Renal cortex interstitium (tissue), 15 donors: ENCODE data around the gene IL13. TPM values are rescaled to one million over a fixed set of nuclear protein-coding genes. Genes with fewer than 3 reads are reported as not detected.
"Not testable (repeated sequence)": the region's sequence is repeated elsewhere in the genome, so short reads cannot be mapped to it uniquely, and the experiment has no call there.

Source experiments
- DNase-seq, 11 donors: peaks; one replicate each; pipeline ENCODE4 v3.0.0-alpha.2; 2013; ENCODE audit warnings: low read depth in 9 of 11, low spot score in 4 of 11; ENCODE audit errors: extremely low read depth in 1 of 11
- long read RNA-seq, 16 experiments: transcript quantifications; one replicate each; lab custom pipeline, GENCODE V29; 2026
- polyA plus RNA-seq, 3 donors: library from polyadenylated mRNA; unstranded; fragments of 120-200 nt; gene quantifications; one replicate each; pipeline ENCODE4 v1.2.1, GENCODE V29; 2013; ENCODE audit not compliant: insufficient read length in 3 of 3

Gene IL13
- polyA plus RNA-seq: not detected
- long read RNA-seq, donor 1: 0 reads
- long read RNA-seq, donor 2: 0 reads
- long read RNA-seq, donor 3: 0 reads
- long read RNA-seq, donor 4: 0 reads
- long read RNA-seq, donor 5: 0 reads
- long read RNA-seq, donor 6: 0 reads
- long read RNA-seq, donor 7: 0 reads
- long read RNA-seq, donor 8: 0 reads
- long read RNA-seq, donor 9: 0 reads
- long read RNA-seq, donor 10: 0 reads
- long read RNA-seq, donor 11: 0 reads
- long read RNA-seq, donor 12: 0 reads
- long read RNA-seq, donor 13: 0 reads
- long read RNA-seq, donor 14: 0 reads
- long read RNA-seq, donor 15: 0 reads
- long read RNA-seq, donor 16: 0 reads

DNA sequence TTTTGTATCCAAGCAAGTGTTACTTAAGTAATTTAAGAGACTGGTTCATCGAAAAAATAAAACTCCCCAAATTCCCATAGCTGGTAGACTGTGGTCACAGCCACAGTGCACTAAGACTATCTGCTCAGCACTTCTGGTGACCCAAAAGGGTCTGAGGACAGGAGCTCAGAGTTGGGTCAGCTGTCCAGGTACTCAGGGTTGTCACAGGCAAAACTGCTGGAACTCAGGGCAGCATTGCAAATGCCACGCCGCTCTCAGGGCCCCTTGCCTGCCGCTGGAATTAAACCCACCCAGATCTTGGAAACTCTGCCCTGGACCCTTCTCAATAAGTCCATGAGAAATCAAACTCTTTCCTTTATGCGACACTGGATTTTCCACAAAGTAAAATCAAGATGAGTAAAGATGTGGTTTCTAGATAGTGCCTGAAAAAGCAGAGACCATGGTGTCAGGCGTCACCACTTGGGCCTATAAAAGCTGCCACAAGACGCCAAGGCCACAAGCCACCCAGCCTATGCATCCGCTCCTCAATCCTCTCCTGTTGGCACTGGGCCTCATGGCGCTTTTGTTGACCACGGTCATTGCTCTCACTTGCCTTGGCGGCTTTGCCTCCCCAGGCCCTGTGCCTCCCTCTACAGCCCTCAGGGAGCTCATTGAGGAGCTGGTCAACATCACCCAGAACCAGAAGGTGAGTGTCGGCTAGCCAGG, at the start of gene IL13:
TSS of gene IL13 (plus strand) at position 498 of the 705 bp plus-strand sequence. CDS start at position 512, 14 bp downstream.
- DNase-seq: no peak

DNA sequence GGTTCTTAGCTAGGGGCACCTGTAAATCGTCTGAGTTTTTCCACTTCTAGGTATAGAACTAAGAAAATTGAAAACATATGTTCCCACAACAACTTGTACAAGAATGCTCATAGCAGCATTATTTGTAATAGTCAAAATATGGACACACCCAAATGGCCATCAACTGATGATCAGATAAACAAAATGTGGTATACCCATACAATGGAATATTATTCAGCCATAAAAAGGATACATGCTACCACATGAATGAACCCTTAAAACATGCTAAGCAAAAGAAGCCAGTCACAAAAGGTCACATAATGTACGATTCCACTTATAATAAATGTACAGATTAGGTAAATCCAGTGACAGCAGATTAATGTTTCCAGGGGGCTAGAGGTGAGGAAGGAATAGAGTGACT, 46.0 kb upstream of the IL13 start:
- DNase-seq: no peak

DNA sequence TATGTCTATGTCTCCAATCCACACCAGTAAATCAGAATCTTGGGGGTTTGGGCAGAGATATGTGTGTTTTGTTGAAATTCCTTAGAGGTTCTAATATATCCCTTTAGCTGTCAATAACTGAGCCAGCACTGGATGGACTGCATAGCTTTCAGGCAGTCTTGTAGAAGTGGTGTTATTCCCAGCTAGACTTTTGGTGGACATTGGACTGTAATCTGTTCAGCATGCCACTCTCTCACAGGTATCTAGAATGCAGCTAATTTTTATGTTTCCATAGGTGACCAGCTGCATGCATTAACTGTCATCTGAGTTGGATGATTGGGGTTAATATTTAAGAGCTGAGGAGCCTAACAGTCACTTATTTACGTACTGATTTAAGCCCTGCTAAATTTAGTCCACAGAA, 45.1 kb upstream of the IL13 start:
- peak in 1 of 11 donors; percentile 5 for DNase-seq

DNA sequence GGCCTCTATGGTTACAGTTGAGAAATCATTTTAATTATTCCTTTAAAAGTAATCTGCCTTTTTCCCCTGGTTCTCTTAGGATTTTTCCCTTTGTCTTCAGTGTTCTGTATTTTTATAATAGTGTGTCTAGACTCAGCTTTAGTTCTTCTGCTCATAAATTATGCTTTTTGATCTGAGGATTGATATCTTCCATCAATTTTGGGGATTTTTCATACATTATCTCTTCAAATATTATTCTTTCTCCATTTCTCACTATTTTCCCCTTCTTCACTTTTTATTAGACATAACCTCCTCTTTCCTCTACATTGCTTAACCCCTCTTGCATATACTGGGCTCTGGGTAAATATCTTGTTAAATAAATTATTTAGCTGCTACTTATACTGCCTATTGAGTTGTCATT, 36.3 kb upstream of the IL13 start:
- no peak for DNase-seq

DNA sequence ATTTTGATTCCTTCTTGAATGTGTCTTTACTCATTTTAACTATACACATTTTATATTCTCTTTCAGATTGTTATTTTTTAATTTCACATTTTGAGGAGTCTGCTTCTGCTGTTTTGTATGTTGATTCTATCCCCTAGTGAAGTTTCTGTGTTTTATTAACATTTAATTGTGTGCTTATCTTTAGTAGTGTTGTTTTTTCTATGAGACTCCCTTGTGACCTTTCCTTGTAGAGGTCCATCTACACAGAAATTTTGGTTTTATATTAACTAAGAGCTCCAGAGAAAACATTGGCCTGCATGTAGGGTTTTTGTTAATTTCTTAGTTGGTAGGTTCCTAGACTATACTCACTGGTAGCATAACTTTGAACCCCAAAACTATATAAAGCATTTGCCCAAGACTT, 35.4 kb upstream of the IL13 start:
- peak in 2 of 11 donors; percentile 4 to 7 for DNase-seq

DNA sequence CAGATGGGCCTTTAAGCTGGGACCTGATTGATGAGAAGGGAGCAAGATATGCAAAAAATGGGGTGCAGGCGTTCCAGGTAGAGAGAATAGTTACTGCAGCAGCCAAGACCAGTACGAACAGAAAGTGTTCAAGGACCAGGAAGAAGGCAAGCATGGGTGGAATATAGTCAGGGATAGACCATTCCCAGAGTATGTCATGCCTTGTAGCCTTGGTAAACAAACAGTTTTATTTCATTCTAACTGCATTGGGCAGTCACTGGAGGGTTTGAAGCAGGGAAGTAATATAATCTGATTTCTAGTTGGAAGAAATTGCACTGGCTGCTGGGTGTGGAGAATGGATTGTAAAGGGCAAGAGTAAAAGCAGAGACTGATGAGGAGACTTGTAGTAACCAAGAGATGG, 30.5 kb upstream of the IL13 start:
- no peak for DNase-seq

DNA sequence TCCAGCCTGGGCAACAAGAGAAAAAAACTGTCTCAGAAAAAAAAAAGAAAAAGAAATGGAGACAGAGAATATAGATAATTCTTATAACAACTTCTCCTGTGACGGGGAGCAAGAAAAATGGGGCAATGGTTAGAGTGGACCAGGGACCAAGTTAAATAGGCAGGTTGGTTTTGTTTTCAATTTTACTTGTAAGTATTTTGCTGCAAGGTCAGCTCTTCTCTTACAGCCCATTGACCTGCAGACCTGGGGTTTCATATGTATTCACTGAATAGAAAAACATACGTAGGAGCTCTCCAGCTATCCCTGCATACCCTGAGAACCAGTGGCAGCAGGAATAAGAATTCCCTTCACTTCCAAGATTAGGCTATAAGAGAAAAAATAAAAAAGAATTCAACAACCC, 29.2 kb upstream of the IL13 start:
- DNase-seq: no peak

DNA sequence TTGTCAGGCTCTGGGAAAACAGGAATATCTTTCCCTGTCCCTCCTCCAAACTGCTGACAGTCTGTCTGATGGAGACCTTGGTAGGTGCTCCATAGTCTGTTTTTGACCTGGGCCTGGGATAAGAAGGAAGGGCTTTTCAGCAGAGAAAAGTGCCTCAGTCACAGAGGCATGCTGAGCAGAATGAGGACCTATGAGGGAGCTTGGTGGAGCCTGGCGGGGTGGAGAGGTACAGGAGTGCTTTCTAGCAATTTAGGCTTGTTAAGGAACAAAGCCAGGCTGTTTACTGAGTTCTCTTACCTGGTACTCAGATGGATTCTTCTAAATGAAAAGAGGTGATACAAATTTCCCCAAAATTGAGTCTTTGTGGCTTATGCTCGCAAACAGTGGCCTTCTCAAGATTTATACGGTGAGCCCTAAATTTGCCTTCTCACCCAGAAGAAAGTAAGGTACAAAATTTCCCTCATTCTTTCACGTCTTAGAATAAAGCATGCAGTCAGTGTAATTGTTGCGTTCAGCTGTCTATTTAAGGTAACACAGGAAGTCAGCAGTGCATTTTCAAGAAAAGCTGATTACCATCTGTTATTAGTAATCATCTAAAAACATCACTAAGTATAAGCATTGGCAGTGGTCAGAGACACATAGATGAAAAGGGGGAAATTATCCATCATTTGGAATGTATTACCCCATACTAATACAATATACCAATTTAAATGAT, 28.6 kb upstream of the IL13 start:
- DNase-seq: no peak

DNA sequence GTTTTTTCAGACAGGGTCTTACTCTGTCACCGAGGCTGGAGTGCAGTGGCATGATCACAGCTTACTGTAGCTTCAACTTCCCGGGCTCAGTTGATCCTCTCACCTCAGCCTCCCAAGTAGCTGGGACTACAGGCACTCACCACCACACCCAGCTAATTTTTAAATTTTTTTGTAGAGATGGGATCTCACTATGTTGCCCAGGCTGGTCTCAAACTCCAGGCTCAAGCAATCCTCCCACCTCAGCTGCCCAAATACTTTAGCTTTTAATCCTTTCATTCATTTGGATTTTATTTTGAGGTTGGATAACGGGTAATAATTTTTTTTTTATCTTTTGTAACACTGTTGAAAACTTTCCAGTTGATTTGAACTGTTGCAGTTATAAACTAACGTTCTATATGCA, 24.4 kb upstream of the IL13 start:
- DNase-seq: not testable (repeated sequence)

DNA sequence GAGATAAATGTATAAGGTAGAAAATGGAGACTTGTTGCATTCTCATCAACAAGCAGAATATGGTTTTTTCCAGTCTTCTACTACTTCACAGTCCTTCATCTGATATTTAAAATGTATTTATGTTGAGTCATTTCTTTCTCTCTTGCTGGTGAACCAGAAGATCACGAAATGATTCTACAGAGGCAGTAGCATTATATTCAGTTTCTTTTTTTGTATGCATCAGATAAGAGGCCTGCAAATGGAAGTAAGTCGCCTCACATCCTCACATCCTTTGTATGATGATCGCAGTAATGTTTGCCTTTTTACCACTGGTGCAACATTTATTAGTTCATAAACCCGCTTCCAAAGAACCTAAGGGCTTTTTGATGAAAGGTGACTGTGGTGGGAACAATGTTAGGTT, 22.1 kb upstream of the IL13 start:
- DNase-seq: no peak

DNA sequence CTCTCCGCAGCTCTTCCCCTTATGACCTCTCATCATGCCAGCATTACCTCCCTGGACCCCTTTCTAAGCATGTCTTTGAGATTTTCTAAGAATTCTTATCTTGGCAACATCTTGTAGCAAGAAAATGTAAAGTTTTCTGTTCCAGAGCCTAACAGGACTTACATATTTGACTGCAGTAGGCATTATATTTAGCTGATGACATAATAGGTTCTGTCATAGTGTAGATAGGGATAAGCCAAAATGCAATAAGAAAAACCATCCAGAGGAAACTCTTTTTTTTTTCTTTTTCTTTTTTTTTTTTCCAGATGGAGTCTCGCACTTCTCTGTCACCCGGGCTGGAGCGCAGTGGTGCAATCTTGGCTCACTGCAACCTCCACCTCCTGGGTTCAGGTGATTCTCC, 20.7 kb upstream of the IL13 start:
- no peak for DNase-seq

DNA sequence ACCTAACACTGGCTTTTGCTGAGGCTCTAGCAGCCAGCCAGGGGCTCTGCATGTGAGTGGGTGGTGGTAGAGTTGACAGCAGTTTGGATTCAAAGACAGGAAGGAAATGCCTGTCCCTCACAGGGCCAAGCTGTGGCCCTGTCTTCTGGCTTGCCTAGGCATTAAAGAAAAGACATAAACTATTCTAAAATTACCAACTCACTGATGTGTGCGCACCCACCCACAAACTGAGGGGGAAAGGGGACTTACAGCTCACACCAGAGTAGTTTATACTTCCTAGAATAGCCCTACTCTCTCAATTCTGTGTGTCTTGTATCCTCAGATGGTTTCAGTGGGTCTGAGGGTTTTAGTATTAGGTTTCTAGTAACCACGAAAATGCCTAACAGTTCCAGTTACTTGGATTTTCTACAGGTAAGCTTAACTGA, 18.3 kb upstream of the IL13 start:
- DNase-seq: no peak

DNA sequence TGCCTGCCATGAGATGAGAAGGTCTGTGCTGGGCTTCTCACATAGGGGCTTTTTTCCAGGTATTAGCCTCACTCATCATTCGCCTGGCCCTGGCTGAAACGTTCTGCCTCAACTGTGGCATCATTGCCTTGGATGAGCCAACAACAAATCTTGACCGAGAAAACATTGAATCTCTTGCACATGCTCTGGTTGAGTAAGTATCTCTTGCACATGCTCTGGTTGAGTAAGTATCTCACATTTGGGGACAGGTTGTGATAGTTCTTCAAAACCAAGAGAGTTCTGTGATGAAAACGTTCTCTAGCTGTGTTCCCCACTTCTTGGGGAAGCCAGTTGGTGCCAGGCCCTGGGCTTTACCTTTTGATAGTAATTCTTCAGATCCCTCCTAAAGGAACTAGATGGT, 17.4 kb upstream of the IL13 start:
- DNase-seq: no peak

DNA sequence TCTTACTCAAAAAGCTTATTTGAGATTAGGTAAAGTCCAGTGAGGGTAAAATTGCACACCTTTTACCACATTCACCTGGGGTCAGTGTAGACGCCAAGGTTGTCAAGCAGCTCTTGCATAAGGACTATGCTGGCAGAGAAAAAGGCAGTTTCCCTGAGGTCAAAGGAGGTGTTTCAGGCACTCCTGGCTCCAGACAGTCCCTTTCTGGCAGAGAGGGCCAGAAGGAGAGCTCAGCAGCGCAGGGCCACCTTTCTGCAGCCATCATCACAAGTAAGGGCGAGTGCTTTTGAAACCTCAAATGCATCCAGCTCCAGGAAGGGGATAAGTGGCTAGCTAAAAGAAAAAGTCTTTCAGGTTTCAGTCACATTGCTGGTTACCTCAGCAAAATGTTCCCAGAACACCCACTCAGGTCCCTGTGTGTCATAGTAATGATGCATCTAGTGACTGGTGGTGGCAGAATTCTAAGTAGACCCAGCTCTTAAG, 16.7 kb upstream of the IL13 start:
- no peak for DNase-seq

DNA sequence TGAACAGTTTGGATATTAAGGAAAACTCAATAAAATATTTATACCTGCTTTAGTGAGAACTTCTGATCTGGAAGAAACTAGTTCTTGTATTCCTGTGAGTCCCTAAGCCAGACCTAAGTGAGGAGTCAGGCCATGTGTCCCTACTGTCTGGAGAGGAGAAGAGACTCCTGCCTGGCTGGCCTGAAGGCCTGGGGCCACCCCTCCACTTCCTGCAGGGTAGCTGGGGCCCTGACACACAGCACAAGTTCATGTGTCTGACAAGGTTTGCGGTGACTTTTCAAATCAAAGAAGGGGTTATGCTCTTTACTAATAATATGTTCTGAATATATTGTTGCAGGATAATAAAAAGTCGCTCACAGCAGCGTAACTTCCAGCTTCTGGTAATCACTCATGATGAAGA, 16.1 kb upstream of the IL13 start:
- no peak for DNase-seq

DNA sequence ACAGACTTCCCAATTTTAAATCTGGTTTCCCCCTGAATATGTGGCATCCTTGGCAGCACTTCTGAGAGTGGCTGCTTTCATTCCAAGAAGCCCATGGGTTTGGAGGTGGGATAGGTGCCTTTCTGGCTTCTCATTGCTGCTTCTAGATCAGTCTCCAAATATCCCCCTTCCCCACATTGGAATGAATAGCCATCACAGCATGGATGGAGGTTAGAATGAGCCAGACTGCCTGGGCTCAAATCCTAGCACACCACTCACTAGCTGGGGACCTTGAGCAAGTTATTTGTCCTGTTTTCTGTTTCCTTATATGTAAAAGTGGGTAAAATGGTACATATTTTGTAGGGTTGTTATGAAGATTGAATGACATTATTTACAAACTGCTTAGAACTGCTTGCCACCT, 13.8 kb upstream of the IL13 start:
- DNase-seq: no peak

DNA sequence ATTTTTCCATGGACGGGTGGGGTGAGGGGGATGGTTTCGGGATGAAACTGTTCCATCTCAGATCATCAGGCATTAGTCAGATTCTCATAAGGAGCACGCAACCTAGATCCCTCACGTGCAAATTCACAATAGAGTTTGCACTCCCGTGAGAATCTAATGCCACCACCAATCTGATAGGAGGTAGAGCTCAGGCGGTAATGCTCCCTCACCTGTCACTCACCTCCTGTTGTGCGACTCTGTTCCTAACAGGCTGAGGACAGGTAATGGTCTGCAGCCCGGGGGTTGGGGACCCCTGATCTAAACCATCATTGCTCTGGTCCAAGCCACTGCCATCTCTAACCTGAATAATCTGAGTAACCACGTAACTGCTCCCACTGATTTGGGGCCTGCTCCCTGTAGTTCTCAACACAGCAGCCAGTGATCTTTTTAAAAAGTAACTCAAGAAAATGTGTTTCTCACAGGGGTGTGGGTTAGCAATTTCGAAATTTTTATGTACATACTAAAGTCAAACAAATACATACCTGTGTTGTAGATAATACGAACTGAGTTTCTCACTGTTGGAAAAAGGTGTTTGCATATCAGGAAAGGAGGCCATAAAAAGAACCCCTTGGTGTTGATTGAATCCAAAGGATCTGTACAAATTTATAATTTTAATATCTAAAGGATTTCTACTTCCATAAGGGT, 11.2 kb upstream of the IL13 start:
- DNase-seq: no peak

DNA sequence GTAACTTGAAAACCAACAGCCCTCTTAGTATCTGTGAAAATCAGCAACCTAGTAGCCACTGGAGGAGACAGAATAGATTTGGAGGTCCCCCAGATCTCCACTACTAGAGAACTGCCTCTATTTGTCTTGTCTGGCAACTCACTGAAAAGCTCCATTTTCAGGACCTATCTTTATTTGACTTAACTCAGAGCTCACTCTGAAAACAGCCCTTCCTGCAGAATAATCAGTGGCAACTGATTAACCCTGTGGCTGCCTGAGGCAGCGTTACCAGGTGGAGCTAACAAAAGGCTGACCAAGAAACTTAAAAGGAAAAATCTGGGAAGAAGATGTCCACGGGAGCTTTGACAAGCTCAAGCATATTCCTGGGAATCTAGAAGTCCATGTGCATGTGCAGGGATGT, 10.5 kb upstream of the IL13 start:
- no peak for DNase-seq

DNA sequence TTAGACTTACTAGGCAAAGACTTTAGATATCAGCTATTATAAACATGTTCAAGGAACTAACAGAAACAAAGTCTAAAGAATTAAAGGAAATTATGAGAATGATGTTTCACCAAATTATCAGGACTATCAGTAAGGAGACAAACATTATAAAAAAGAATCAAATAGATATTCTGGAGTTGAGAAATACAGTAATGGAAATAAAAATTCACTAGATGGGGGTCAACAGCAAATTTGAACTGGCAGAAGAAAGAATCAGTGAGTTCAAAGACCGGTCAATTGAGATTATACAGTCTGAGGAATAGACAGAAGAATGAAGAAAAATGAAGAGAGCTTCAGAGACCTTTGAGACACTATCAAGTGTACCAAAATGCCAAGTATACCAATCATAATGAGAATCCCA, 9.6 kb upstream of the IL13 start:
- no peak for DNase-seq
